Panc1 (cell line): Measurements from ENCODE around the gene TEX53. TPM values are rescaled to one million over a fixed set of nuclear protein-coding genes. Genes with fewer than 3 reads are reported as not detected.

Experiments used
- ATAC-seq: fragments of 200-7000 bp; cut with Tn5 transposase; 2 replicates; pipeline ENCODE4 v1.9.1; 2020; ENCODE audit warnings: mild to moderate bottlenecking, moderate library complexity
- BruUV-seq: library from RNA; stranded (reverse); fragments of 400-500 nt; replicated peaks from 2 replicates; lab custom pipeline; 2021; lab: Mats Ljungman, UMichigan
- CTCF ChIA-PET: fragments of 300-600 bp; sonication (Branson Sonifier 250); formaldehyde crosslinking; loops from one replicate; lab custom pipeline; 2022; ENCODE audit warnings: antibody characterized with exemption; lab: Charles Lee
- POLR2A ChIA-PET: fragments of 300-600 bp; sonication (Branson Sonifier 250); formaldehyde crosslinking; loops from one replicate; lab custom pipeline; 2022; ENCODE audit warnings: antibody characterized with exemption; lab: Charles Lee
- DNase-seq: peaks from one replicate; pipeline ENCODE4 v3.0.0-alpha.2; 2010; ENCODE audit warnings: low read depth, low spot score
- H3K27ac ChIP-seq: 2 replicates; pipeline ENCODE4 v1.5.1; 2011; ENCODE audit warnings: mild to moderate bottlenecking, low read length, inconsistent platforms
- H3K27me3 ChIP-seq: fragments of 200-500 bp; sonication (Bioruptor generic); 2 replicates; pipeline ENCODE4 v1.6.0; 2014; ENCODE audit warnings: low read length, inconsistent platforms; ENCODE audit not compliant: control insufficient read depth, insufficient read depth
- H3K36me3 ChIP-seq: fragments of 200-500 bp; sonication (Bioruptor generic); 2 replicates; pipeline ENCODE4 v1.5.1; 2014; ENCODE audit warnings: inconsistent platforms, mild to moderate bottlenecking, low read length, moderate library complexity; ENCODE audit not compliant: control insufficient read depth, insufficient read depth
- H3K4me1 ChIP-seq: 2 replicates; pipeline ENCODE4 v1.5.1; 2011; ENCODE audit warnings: inconsistent platforms, mild to moderate bottlenecking, low read length, moderate library complexity; ENCODE audit not compliant: control insufficient read depth, insufficient read depth
- H3K4me3 ChIP-seq, 2 experiments: 2 replicates each; pipeline ENCODE4 v1.5.1; 2011 to 2012; ENCODE audit warnings: low read depth in 2 of 2, low read length in 2 of 2, mild to moderate bottlenecking in 2 of 2, inconsistent platforms in 1 of 2, moderate library complexity in 1 of 2
- H3K9me3 ChIP-seq: fragments of 200-500 bp; sonication (Bioruptor generic); 2 replicates; pipeline ENCODE4 v1.5.1; 2014; ENCODE audit warnings: low read depth, mild to moderate bottlenecking, inconsistent platforms, low read length, moderate library complexity; ENCODE audit not compliant: control insufficient read depth, insufficient read depth
- POLR2AphosphoS5 ChIP-seq: IDR thresholded peaks from 2 replicates; pipeline ENCODE4 v1.6.1; 2012; ENCODE audit warnings: mild to moderate bottlenecking, low read depth, low read length, moderate library complexity
- SIN3A ChIP-seq: IDR thresholded peaks from 2 replicates; pipeline ENCODE4 v1.6.1; 2012; ENCODE audit warnings: low read depth, mild to moderate bottlenecking, low read length, moderate library complexity, borderline replicate concordance; ENCODE audit not compliant: insufficient read depth
- TCF7L2 ChIP-seq: IDR thresholded peaks from 2 replicates; pipeline ENCODE4 v1.6.1; 2011; ENCODE audit warnings: mild to moderate bottlenecking, low read depth, low read length, inconsistent platforms
- in situ Hi-C: cut with HindIII; loops from 2 replicates; pipeline ENCODE4 v1.10.0; 2016; ENCODE audit warnings: low sequenced_read_pairs, low pct_unique_long_range_greater_than_20kb
- intact Hi-C: fragments of 100-400 bp; cut with micrococcal nuclease; formaldehyde crosslinking; loops from one replicate; pipeline ENCODE4 v1.10.0; 2022; ENCODE audit not compliant: unreplicated experiment
- total RNA-seq: library from RNA; stranded (reverse); gene quantifications from one replicate; pipeline ENCODE4 v1.2.1, GENCODE V29; 2021; ENCODE audit not compliant: unreplicated experiment
- TF ChIP-seq, protein P1 (sequence below), 2 experiments: IDR thresholded peaks; 2 replicates each; pipeline ENCODE4 v1.6.1; 2011 to 2012; ENCODE audit warnings: low read depth in 2 of 2, control low read depth in 1 of 2, low read length in 1 of 2, mild to moderate bottlenecking in 1 of 2, moderate library complexity in 1 of 2; ENCODE audit not compliant: insufficient read depth in 1 of 2
- TF ChIP-seq, protein P2 (sequence below): fragments of 450-650 bp; IDR thresholded peaks from 2 replicates; pipeline ENCODE4 v1.5.1; 2017; ENCODE audit warnings: mild to moderate bottlenecking

TEX53 gene
- total RNA-seq, 1 experiment from 2014 or later, result not detected

- POLR2A ChIA-PET, result no interaction called here
- Histone ChIP-seq H3K4me1 (no peaks in the 10 kb centered on the region), H3K4me3 (no peak overlapping the region), H3K36me3 (no peaks in the 10 kb centered on the region), H3K9me3 (no peaks in the 10 kb centered on the region), H3K27me3 (no peaks in the 10 kb centered on the region), H3K27ac (no peak overlapping the region)
- BruUV-seq, result no TSS peak
- DNase-seq (no peak), ATAC-seq (peak; percentile 92)
- in situ Hi-C loops, result no loop called here
- intact Hi-C loops, result no loop called here
- TF ChIP-seq POLR2AphosphoS5 (no peak), SIN3A (no peak)
- TF ChIP-seq, protein P1, sequence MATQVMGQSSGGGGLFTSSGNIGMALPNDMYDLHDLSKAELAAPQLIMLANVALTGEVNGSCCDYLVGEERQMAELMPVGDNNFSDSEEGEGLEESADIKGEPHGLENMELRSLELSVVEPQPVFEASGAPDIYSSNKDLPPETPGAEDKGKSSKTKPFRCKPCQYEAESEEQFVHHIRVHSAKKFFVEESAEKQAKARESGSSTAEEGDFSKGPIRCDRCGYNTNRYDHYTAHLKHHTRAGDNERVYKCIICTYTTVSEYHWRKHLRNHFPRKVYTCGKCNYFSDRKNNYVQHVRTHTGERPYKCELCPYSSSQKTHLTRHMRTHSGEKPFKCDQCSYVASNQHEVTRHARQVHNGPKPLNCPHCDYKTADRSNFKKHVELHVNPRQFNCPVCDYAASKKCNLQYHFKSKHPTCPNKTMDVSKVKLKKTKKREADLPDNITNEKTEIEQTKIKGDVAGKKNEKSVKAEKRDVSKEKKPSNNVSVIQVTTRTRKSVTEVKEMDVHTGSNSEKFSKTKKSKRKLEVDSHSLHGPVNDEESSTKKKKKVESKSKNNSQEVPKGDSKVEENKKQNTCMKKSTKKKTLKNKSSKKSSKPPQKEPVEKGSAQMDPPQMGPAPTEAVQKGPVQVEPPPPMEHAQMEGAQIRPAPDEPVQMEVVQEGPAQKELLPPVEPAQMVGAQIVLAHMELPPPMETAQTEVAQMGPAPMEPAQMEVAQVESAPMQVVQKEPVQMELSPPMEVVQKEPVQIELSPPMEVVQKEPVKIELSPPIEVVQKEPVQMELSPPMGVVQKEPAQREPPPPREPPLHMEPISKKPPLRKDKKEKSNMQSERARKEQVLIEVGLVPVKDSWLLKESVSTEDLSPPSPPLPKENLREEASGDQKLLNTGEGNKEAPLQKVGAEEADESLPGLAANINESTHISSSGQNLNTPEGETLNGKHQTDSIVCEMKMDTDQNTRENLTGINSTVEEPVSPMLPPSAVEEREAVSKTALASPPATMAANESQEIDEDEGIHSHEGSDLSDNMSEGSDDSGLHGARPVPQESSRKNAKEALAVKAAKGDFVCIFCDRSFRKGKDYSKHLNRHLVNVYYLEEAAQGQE (IDR thresholded peaks at IDR 0.05; ENCODE audit: insufficient read depth in 1 of 2, low read depth in 2 of 2, low read length in 1 of 2), result no peak
- TF ChIP-seq, protein P2, sequence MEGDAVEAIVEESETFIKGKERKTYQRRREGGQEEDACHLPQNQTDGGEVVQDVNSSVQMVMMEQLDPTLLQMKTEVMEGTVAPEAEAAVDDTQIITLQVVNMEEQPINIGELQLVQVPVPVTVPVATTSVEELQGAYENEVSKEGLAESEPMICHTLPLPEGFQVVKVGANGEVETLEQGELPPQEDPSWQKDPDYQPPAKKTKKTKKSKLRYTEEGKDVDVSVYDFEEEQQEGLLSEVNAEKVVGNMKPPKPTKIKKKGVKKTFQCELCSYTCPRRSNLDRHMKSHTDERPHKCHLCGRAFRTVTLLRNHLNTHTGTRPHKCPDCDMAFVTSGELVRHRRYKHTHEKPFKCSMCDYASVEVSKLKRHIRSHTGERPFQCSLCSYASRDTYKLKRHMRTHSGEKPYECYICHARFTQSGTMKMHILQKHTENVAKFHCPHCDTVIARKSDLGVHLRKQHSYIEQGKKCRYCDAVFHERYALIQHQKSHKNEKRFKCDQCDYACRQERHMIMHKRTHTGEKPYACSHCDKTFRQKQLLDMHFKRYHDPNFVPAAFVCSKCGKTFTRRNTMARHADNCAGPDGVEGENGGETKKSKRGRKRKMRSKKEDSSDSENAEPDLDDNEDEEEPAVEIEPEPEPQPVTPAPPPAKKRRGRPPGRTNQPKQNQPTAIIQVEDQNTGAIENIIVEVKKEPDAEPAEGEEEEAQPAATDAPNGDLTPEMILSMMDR, result peak; percentile 83
- CTCF ChIA-PET, result interaction anchor here (0.7 kb wide), 2 partner anchors 177 to 851 kb away, joined by 3 to 4 read pairs; no protein-coding TSS in a partner anchor
These were observed 4.7 kb upstream of the TEX53 start for GRCh38 chr9:114662081-114662989.

GRCh38 chr9:114656301-114656700 lies 1.3 kb downstream of the TEX53 start:
- in situ Hi-C loops, result no loop called here
- H3K27ac ChIP-seq, result no peak overlapping the region
- no peak overlapping the region for H3K4me3 ChIP-seq
- no peak for DNase-seq
- no peaks in the 10 kb centered on the region for H3K27me3 ChIP-seq
- intact Hi-C loops, result no loop called here
- no peak for ATAC-seq
- H3K4me1 ChIP-seq, result no peaks in the 10 kb centered on the region
- CTCF ChIA-PET, result no interaction called here
- BruUV-seq, result no TSS peak
- TF ChIP-seq TCF7L2 (no peak), SIN3A (no peak), POLR2AphosphoS5 (no peak)
- TF ChIP-seq, protein P2, result no peak
- TF ChIP-seq, protein P1 (IDR thresholded peaks at IDR 0.05; ENCODE audit: insufficient read depth in 1 of 2, low read depth in 2 of 2, low read length in 1 of 2), result no peak
- H3K9me3 ChIP-seq, result no peaks in the 10 kb centered on the region
- POLR2A ChIA-PET, result no interaction called here
- H3K36me3 ChIP-seq, result no peaks in the 10 kb centered on the region
